SIG-M5 treated with dmso at 0.1 percent for 504 hours (cell line): ENCODE measurements around the gene NMU.
"Not testable (repeated sequence)": the region's sequence is repeated elsewhere in the genome, so short reads cannot be mapped to it uniquely, and the experiment has no call there.

ENCODE experiments used
- DNase-seq: peaks from one replicate; lab custom pipeline; 2025; ENCODE audit not compliant: unreplicated experiment; lab: John Stamatoyannopoulos, UW

NMU gene

DNA sequence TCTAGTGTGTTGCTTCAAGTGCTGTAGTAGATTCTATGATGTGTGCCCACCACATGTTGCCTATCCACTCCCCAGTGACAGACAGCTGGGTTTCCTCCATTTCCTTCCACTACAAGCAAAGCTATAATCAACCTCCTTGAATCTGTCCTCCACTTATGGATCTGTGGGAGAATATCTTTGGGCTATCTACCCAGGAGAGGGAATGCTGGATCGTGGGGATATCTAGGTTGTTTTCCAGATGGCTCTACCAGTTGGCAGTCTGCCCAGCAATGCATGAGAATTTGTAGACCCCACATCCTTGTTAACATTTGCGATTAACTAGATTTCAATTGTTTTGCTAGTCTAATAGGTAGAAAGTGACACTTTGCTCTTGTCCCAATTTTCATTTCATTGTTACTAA, 10.3 kb downstream of the NMU start:
- no peak for DNase-seq

DNA sequence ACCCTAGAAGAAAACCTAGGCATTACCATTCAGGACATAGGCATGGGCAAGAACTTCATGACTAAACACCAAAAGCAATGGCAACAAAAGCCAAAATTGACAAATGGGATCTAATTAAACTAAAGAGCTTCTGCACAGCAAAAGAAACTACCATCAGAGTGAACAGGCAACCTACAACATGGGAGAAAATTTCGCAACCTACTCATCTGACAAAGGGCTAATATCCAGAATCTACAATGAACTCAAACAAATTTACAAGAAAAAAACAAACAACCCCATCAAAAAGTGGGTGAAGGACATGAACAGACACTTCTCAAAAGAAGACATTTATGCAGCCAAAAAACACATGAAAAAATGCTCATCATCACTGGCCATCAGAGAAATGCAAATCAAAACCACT, 12.0 kb downstream of the NMU start:
- DNase-seq = not testable (repeated sequence)

DNA sequence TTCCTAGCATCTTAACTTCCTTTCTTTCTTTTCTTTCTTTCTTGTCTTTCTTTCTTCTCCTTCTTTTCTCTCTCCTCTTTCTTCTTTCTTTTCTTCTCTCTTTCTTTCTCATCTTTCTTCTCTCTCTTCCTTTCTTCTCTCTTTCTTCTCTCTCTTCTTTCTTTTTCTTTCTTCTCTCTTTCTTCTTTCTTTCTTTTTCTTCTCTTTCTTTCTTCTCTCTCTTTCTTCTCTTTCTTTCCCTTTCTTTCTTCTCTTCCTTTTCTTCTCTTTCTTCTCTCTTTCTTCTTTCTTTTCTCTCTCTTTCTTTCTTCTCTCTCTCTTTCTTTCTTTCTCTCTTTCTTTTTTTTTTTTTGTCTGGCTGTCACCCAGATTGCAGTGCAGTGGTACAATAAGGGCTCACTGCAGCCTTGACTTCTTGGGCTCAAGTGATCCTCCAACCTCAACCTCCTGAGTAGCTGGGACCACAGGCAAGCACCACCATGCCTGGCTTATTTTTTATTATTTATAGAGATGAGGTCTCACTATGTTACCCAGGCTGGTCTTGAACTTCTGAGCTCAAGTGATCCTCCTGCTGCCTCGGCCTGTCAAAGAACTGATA, 17.5 kb downstream of the NMU start:
- no peak for DNase-seq

GRCh38 chr4:55617587-55618197, 18.4 kb downstream of the NMU start:
- DNase-seq = no peak

- DNase-seq = no peak
Measured at GRCh38 chr4:55615008-55615407, 21.1 kb downstream of the NMU start.

DNA sequence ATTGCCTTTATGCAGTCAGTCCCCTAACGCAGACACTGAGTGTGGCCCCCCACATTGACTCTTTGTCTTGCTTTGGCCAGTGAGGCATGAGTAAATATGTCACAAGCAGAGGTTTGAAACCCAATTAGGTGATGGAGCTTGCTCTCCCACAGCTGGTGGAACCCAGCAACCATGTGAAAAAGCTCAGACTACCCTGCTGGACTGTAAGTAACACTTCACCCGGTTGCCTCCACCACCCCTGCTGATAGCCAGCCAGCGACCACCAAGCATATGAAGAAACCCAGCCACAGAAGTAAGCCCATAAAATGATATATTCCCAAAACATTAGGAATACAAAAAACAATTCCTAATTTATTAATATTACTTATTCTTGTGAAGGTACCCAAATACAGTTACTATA, 22.5 kb downstream of the NMU start:
- DNase-seq = no peak

- DNase-seq = no peak
Measured at GRCh38 chr4:55612341-55612740, 23.8 kb downstream of the NMU start.

GRCh38 chr4:55611358-55612059, 24.6 kb downstream of the NMU start:
- DNase-seq = no peak

- no peak for DNase-seq
Measured at GRCh38 chr4:55610381-55610780, 25.7 kb downstream of the NMU start.

DNA sequence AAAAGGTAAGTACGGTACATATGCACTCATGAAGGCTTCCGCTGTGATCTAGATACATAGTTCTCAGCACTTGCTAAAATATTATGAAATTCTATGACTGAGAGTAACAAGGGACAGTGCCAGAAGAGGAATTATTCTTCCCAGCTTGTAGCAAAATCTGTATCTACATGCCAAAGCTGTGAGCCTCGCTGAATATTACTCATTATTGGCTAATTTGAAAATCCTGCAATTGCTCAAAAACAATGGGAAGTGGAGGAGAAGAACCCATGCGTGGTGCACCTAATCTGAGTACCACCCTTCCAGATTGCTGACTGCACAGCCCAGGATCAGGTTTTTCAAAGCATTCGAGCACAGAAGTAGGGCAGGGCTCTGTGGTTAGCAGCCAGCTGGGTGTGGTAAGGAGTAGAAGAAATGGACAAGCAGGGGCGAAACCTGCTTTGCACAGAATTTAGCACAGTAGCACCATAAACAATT, 26.7 kb downstream of the NMU start:
- no peak for DNase-seq

DNA sequence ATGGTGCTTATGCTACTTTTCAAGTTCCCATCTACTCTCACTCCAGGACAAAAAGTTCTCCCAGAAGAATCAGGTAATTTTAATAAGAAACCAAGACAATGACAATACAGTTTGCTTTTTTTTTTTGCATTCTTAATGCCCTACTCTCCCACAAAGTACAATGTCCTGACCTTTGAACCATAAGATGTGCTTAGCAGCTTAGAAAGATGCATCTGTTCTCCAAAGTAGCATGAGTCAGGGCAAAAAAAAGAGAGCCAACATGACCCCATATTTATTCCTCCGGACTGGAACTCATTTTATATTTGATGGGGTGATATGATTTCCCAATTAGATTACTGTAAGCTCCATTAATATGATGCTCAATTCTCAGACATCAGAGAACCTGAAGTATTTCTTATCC, 27.5 kb downstream of the NMU start:
- DNase-seq = no peak

GRCh38 chr4:55604996-55605395, 31.1 kb downstream of the NMU start:
- DNase-seq = no peak

GRCh38 chr4:55600640-55601039, 35.5 kb downstream of the NMU start:
- DNase-seq = no peak

- no peak for DNase-seq
Measured at GRCh38 chr4:55598641-55599040, 37.5 kb downstream of the NMU start.

- no peak for DNase-seq
Measured at GRCh38 chr4:55592014-55592413, 44.1 kb downstream of the NMU start, which contains the start of gene PDCL2. Gene PDCL2 (minus strand): TSS chr4:55592245. CDS start chr4:55592109, 136 bp downstream.

GRCh38 chr4:55588160-55588559, 47.9 kb downstream of the NMU start:
- DNase-seq = no peak

GRCh38 chr4:55582773-55583172, 53.3 kb downstream of the NMU start:
- not testable (repeated sequence) for DNase-seq

DNA sequence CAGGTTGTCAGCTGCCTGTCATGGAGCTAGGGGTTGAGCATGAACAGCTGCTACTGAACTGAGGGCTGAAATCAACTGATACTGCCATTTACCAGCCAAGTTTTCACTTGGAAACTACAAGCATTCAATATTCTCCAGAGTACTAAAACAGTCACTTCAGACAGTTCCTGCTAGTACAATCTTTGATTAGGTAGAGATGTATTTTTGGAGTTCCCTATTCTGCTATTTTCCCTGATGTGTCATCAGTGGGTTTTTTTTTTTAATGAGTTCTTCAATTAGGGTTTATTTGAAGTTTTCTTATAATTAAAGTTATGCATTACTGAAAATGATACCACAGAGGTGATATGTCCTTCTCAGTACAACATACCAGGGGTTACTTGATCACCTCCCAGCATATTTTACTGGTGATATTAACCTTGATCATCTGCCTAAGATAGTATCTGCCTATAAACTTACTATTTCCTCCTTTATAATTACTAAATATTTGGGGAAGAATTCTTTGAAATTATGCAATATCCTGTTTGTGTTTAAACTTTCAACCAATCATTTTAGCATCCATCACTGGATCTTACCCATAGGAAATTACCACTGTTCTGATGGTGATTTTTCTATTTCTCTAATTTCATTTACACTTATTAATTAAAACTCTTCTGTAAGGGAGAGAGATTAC, 57.6 kb downstream of the NMU start:
- no peak for DNase-seq

DNA sequence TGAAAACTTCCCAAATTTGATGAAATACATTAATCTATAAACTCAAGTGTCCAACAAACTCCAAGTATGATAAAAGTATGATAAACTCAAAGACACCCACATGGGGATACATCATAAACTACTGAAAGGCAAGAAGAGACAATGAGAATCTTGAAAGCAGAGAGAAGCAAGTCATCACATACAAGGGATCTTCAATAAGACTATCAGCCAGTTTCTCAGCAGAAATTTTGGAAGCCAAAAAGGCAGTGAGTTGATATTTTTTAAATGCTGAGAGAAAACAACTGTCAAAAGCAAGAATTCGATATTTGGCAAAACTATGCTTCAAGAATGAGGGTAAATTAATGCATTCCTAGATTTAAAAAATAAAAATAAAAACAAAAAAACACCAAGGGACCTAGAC, 60.6 kb downstream of the NMU start:
- DNase-seq = no peak

DNA sequence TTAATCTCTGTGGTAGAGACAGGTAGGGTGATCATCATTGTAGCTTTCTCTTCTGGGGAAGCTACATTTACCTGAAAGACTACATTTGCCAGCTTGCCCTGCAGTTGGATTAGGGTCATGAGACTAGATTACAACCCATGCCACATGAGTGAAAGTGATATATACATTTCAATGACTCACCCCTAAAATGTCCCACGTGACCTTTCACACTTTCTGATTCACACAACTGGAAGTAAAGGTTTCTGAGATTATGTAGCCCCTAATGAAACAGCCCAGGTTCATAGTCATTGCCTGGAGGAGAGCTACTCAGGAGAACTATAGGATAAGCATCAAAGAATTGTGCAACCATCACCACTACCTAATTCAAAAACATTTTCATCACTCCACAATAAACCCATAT, 61.8 kb downstream of the NMU start:
- no peak for DNase-seq

DNA sequence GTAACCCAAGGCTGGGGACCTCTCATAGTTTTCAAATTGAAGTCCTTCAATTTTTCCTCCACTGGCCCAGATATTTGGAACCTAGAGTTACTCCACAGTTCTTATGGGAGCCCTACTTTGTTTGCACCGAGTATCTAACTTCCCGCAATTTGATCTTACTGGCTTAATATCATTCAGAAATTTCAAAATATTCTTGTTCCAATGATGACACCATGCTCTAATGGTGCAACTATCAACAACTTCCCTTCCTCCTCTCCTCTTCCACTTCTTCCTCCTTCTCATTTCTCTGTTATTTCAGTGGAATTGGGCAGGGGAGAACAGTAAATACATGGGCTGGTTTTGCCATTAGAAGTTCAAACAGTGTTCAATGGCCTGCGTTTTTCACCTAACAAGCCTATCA, 64.3 kb downstream of the NMU start:
- peak; percentile 4 for DNase-seq
